Mesenchymal stem cell (in vitro differentiated cells and primary cell): ENCODE results near the gene CCDC148.

Source experiments
- DNase-seq: peaks from one replicate; pipeline ENCODE4 v3.0.0-alpha.2; 2013
- H2AFZ ChIP-seq: one replicate; pipeline ENCODE4 v1.6.1; 2013; ENCODE audit warnings: low read depth, mild to moderate bottlenecking, control low read depth, inconsistent platforms, low read length, moderate library complexity
- H2AK5ac ChIP-seq: 2 replicates; pipeline ENCODE4 v1.6.1; 2013; ENCODE audit warnings: low read length, moderate library complexity, mild to moderate bottlenecking, inconsistent platforms; ENCODE audit not compliant: severe bottlenecking
- H2BK120ac ChIP-seq: one replicate; pipeline ENCODE4 v1.6.1; 2013; ENCODE audit warnings: low read depth, mild to moderate bottlenecking, inconsistent platforms, low read length, moderate library complexity
- H2BK12ac ChIP-seq, 2 experiments: one replicate each; pipeline ENCODE4 v1.6.1; 2013; ENCODE audit warnings: inconsistent platforms in 2 of 2, low read length in 2 of 2, mild to moderate bottlenecking in 2 of 2, moderate library complexity in 2 of 2, control low read depth in 1 of 2
- H2BK15ac ChIP-seq: one replicate; pipeline ENCODE4 v1.6.1; 2013; ENCODE audit warnings: mild to moderate bottlenecking, low read depth, inconsistent platforms; ENCODE audit not compliant: poor library complexity, severe bottlenecking
- H2BK5ac ChIP-seq: 2 replicates; pipeline ENCODE4 v1.6.1; 2013; ENCODE audit warnings: low read depth, mild to moderate bottlenecking, low read length, control low read depth, inconsistent platforms; ENCODE audit not compliant: poor library complexity, severe bottlenecking
- H3K14ac ChIP-seq, 2 experiments: one replicate each; pipeline ENCODE4 v1.6.1; 2013; ENCODE audit warnings: inconsistent platforms in 2 of 2, low read length in 2 of 2, control low read depth in 1 of 2, mild to moderate bottlenecking in 1 of 2, moderate library complexity in 1 of 2
- H3K18ac ChIP-seq, 2 experiments: one replicate each; pipeline ENCODE4 v1.6.1; 2013; ENCODE audit warnings: inconsistent platforms in 2 of 2, low read length in 2 of 2, control low read depth in 1 of 2, low read depth in 1 of 2, mild to moderate bottlenecking in 1 of 2
- H3K23ac ChIP-seq, 2 experiments: one replicate each; pipeline ENCODE4 v1.6.1; 2013; ENCODE audit warnings: inconsistent platforms in 2 of 2, low read length in 2 of 2, mild to moderate bottlenecking in 2 of 2, moderate library complexity in 2 of 2, control low read depth in 1 of 2
- H3K27ac ChIP-seq: 2 replicates; pipeline ENCODE4 v1.5.1; 2013; ENCODE audit warnings: mild to moderate bottlenecking, moderate library complexity, low read length, control low read depth, inconsistent platforms; ENCODE audit not compliant: poor library complexity, severe bottlenecking
- H3K27me3 ChIP-seq, 2 experiments: 2 replicates each; pipeline versions ENCODE4 v1.6.1 to v1.7.0; 2013; ENCODE audit warnings: low read length in 2 of 2, mild to moderate bottlenecking in 2 of 2, moderate library complexity in 2 of 2, control low read depth in 1 of 2, inconsistent platforms in 1 of 2; ENCODE audit not compliant: control insufficient read depth in 1 of 2, insufficient read depth in 1 of 2
- H3K36me3 ChIP-seq, 2 experiments: 2 replicates each; pipeline versions ENCODE4 v1.6.1 to v1.7.0; 2013; ENCODE audit warnings: low read length in 2 of 2, control low read depth in 1 of 2, inconsistent platforms in 1 of 2, low read depth in 1 of 2, mild to moderate bottlenecking in 1 of 2; ENCODE audit not compliant: insufficient read depth in 2 of 2, control insufficient read depth in 1 of 2
- H3K4ac ChIP-seq, 2 experiments: one replicate each; pipeline ENCODE4 v1.6.1; 2013; ENCODE audit warnings: inconsistent platforms in 2 of 2, low read length in 2 of 2, mild to moderate bottlenecking in 2 of 2, moderate library complexity in 2 of 2, control low read depth in 1 of 2, low read depth in 1 of 2
- H3K4me1 ChIP-seq: 2 replicates; pipeline ENCODE4 v1.6.1; 2013; ENCODE audit warnings: low read depth, low read length, control low read depth; ENCODE audit not compliant: control insufficient read depth, insufficient read depth
- H3K4me2 ChIP-seq: 2 replicates; pipeline ENCODE4 v1.6.1; 2013; ENCODE audit warnings: low read length, mild to moderate bottlenecking, inconsistent platforms; ENCODE audit not compliant: poor library complexity, severe bottlenecking
- H3K4me3 ChIP-seq, 2 experiments: 2 replicates each; pipeline versions ENCODE4 v1.5.1 to v1.7.0; 2013; ENCODE audit warnings: low read length in 2 of 2, mild to moderate bottlenecking in 2 of 2, control low read depth in 1 of 2, low read depth in 1 of 2; ENCODE audit not compliant: insufficient read depth in 1 of 2
- H3K79me1 ChIP-seq: replicated peaks from 2 replicates; pipeline ENCODE4 v1.6.1; 2013; ENCODE audit warnings: mild to moderate bottlenecking, control low read depth, low read length, inconsistent platforms; ENCODE audit not compliant: poor library complexity, severe bottlenecking
- H3K9ac ChIP-seq: 2 replicates; pipeline ENCODE4 v1.7.0; 2013; ENCODE audit warnings: mild to moderate bottlenecking, low read length, moderate library complexity
- H3K9me3 ChIP-seq: 2 replicates; pipeline ENCODE4 v1.7.0; 2013; ENCODE audit warnings: mild to moderate bottlenecking, low read length; ENCODE audit not compliant: control insufficient read depth
- H4K8ac ChIP-seq: one replicate; pipeline ENCODE4 v1.6.1; 2013; ENCODE audit warnings: inconsistent platforms, mild to moderate bottlenecking, low read length, moderate library complexity
- H4K91ac ChIP-seq: one replicate; pipeline ENCODE4 v1.6.1; 2013; ENCODE audit warnings: mild to moderate bottlenecking, low read length, inconsistent platforms
- WGBS: methylation state at CpG from one replicate; pipeline ENCODE4 v1.1.7; 2013; ENCODE audit warnings: mixed read lengths; 5-methylcytosine and 5-hydroxymethylcytosine counted together

Gene CCDC148

GRCh38 chr2:158242280-158242679 lies 214.3 kb downstream of the CCDC148 start:
- no peak for DNase-seq
- H3K4ac ChIP-seq, result no peak overlapping the region
- 49% methylated on average over 2 of the region's 2 CpGs for WGBS

DNA sequence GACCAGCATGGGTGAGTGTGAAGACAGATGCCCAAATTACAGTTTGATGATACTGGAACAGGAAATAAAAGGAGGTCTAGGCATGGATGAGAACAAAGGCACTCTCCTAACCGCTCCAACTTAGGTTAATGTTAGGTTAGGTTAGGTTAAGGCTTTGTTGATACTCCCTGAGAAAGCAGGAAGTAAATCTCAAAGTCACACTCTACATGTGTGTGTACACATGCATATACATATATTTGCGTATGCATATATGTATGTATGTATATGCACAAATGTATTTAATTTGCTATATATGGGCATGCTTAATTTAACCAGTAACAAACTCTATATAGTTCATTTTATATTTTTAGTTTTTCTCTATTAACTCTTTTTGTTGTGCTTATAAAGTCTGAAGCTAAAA lies 215.6 kb downstream of the CCDC148 start:
- Histone ChIP-seq H4K8ac (no peak overlapping the region), H2AK5ac (no peak overlapping the region), H3K79me1 (no peaks in the 10 kb centered on the region), H3K9me3 (no peaks in the 10 kb centered on the region), H3K4ac (no peak overlapping the region), H3K27me3 (no peaks in the 10 kb centered on the region), H2AFZ (no peak overlapping the region), H3K27ac (no peak overlapping the region), H3K4me3 (no peak overlapping the region), H2BK120ac (no peak overlapping the region), H3K4me2 (no peak overlapping the region), H4K91ac (no peak overlapping the region), H3K4me1 (no peaks in the 10 kb centered on the region), H2BK5ac (no peak overlapping the region), H3K36me3 (no peaks in the 10 kb centered on the region), H2BK15ac (no peak overlapping the region), H3K18ac (no peak overlapping the region), H2BK12ac (no peak overlapping the region), H3K23ac (no peak overlapping the region), H3K14ac (no peak overlapping the region), H3K9ac (no peak overlapping the region)
- no peak for DNase-seq
- WGBS, result 88% methylated on average over 1 of the region's 2 CpGs

More at GRCh38 chr2:158242280-158242679, 214.3 kb downstream of the CCDC148 start:
- Histone ChIP-seq H3K9me3 (no peaks in the 10 kb centered on the region), H3K27ac (no peak overlapping the region), H3K79me1 (no peaks in the 10 kb centered on the region), H4K8ac (no peak overlapping the region), H3K4me2 (no peak overlapping the region), H3K14ac (no peak overlapping the region), H3K4me3 (no peak overlapping the region), H3K23ac (no peak overlapping the region), H2BK15ac (no peak overlapping the region), H2BK12ac (no peak overlapping the region), H2AK5ac (no peak overlapping the region), H2AFZ (no peak overlapping the region), H2BK5ac (no peak overlapping the region), H3K9ac (no peak overlapping the region), H3K27me3 (no peaks in the 10 kb centered on the region), H2BK120ac (no peak overlapping the region), H4K91ac (no peak overlapping the region), H3K18ac (no peak overlapping the region), H3K36me3 (no peaks in the 10 kb centered on the region), H3K4me1 (no peaks in the 10 kb centered on the region)

- no peak overlapping the region for H4K8ac ChIP-seq
- H2BK15ac ChIP-seq, result no peak overlapping the region
- no peak overlapping the region for H3K14ac ChIP-seq
- H2AFZ ChIP-seq, result no peak overlapping the region
- no peak overlapping the region for H3K23ac ChIP-seq
- H3K36me3 ChIP-seq, result no peaks in the 10 kb centered on the region
- H3K4me1 ChIP-seq, result peaks cover 2% of the 10 kb centered on the region
- no peak overlapping the region for H3K4me2 ChIP-seq
- H3K9me3 ChIP-seq, result no peaks in the 10 kb centered on the region
- WGBS, result no CpG with 5 or more reads among the region's 2 CpGs
- H2AK5ac ChIP-seq, result no peak overlapping the region
- H3K9ac ChIP-seq, result no peak overlapping the region
- H3K4ac ChIP-seq, result no peak overlapping the region
- H2BK120ac ChIP-seq, result no peak overlapping the region
- no peak overlapping the region for H4K91ac ChIP-seq
- no peaks in the 10 kb centered on the region for H3K79me1 ChIP-seq
- no peak overlapping the region for H3K27ac ChIP-seq
- H3K4me3 ChIP-seq, result no peak overlapping the region
- H2BK12ac ChIP-seq, result no peak overlapping the region
- no peak overlapping the region for H3K18ac ChIP-seq
- DNase-seq, result no peak
- no peak overlapping the region for H2BK5ac ChIP-seq
- no peaks in the 10 kb centered on the region for H3K27me3 ChIP-seq
These were observed 217.3 kb downstream of the CCDC148 start for GRCh38 chr2:158239271-158239670.

DNA sequence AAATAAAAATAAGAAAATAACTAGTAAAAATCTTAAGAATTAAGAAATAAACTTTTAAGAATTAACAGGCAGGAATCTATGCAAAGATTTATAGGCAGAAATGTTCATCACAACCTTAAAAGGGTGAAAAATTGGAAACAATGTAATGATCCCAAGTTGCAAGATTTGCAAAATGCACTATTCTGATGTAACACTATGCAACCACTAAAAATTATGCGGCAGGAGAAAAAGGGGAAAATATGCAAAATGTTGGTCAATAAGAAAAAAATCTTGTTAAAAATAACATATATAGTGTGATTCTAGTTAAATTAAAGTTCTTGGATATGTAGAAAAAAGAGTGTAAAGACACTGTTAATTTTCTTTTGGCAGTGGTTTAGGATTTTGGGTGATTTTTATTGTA lies 222.1 kb downstream of the CCDC148 start:
- no peak overlapping the region for H4K8ac ChIP-seq
- H4K91ac ChIP-seq, result no peak overlapping the region
- H2BK15ac ChIP-seq, result no peak overlapping the region
- DNase-seq, result no peak
- peaks cover 0 to 2% of the 10 kb centered on the region in 2 experiments for H3K27me3 ChIP-seq
- H2BK120ac ChIP-seq, result no peak overlapping the region
- no peak overlapping the region for H2BK5ac ChIP-seq
- no peak overlapping the region for H3K4me3 ChIP-seq
- H3K79me1 ChIP-seq, result no peaks in the 10 kb centered on the region
- no peak overlapping the region for H2AFZ ChIP-seq
- H3K4ac ChIP-seq, result no peak overlapping the region
- no peak overlapping the region for H3K23ac ChIP-seq
- no peak overlapping the region for H3K14ac ChIP-seq
- H3K18ac ChIP-seq, result no peak overlapping the region
- no peak overlapping the region for H2BK12ac ChIP-seq
- H3K27ac ChIP-seq, result no peak overlapping the region
- H3K9me3 ChIP-seq, result no peaks in the 10 kb centered on the region
- H3K4me2 ChIP-seq, result no peak overlapping the region
- peaks cover 2% of the 10 kb centered on the region for H3K4me1 ChIP-seq
- no CpG with 5 or more reads among the region's 1 CpG for WGBS
- H2AK5ac ChIP-seq, result no peak overlapping the region
- no peaks in the 10 kb centered on the region for H3K36me3 ChIP-seq
- H3K9ac ChIP-seq, result no peak overlapping the region
